ENCODE measurements around the gene SLC15A4. TPM values are rescaled to one million over a fixed set of nuclear protein-coding genes. Genes with fewer than 3 reads are reported as not detected.

Gene SLC15A4
- total RNA-seq, 1 donor from 2014 or later, result 39.5 TPM

GRCh38 chr12:128794661-128795529 lies 28.9 kb downstream of the SLC15A4 start:
- no peak for DNase-seq

- no peak for DNase-seq
Measured at GRCh38 chr12:128793701-128794100, 30.1 kb downstream of the SLC15A4 start.

- DNase-seq, result no peak
Measured at GRCh38 chr12:128792881-128793280, 30.9 kb downstream of the SLC15A4 start.

GRCh38 chr12:128792398-128792797 lies 31.4 kb downstream of the SLC15A4 start:
- DNase-seq, result no peak

- peak; percentile 14 for DNase-seq
Measured at GRCh38 chr12:128791395-128792322, 32.1 kb downstream of the SLC15A4 start.

- no peak for DNase-seq
Measured at GRCh38 chr12:128790653-128791373, 32.9 kb downstream of the SLC15A4 start.

GRCh38 chr12:128790221-128790620 lies 33.5 kb downstream of the SLC15A4 start:
- no peak for DNase-seq

GRCh38 chr12:128789356-128789929 lies 34.3 kb downstream of the SLC15A4 start:
- no peak for DNase-seq

GRCh38 chr12:128787827-128788226 lies 35.9 kb downstream of the SLC15A4 start:
- DNase-seq, result no peak

GRCh38 chr12:128786741-128787391 lies 36.9 kb downstream of the SLC15A4 start:
- no peak for DNase-seq

GRCh38 chr12:128784030-128784760 lies 39.6 kb downstream of the SLC15A4 start:
- DNase-seq, result no peak

GRCh38 chr12:128783129-128783574 lies 40.6 kb downstream of the SLC15A4 start:
- DNase-seq, result no peak

- no peak for DNase-seq
Measured at GRCh38 chr12:128779901-128780300, 43.9 kb downstream of the SLC15A4 start.

GRCh38 chr12:128772249-128772648 lies 51.5 kb downstream of the SLC15A4 start:
- no peak for DNase-seq

- DNase-seq, result no peak
Measured at GRCh38 chr12:128771681-128772080, 52.1 kb downstream of the SLC15A4 start.

GRCh38 chr12:128767518-128767917 lies 56.2 kb downstream of the SLC15A4 start:
- no peak for DNase-seq

- DNase-seq, result no peak
Measured at GRCh38 chr12:128766738-128767501, 56.8 kb downstream of the SLC15A4 start.

- no peak for DNase-seq
Measured at GRCh38 chr12:128763395-128763794, 60.4 kb downstream of the SLC15A4 start.

GRCh38 chr12:128761379-128761790 lies 62.4 kb downstream of the SLC15A4 start:
- no peak for DNase-seq

- no peak for DNase-seq
Measured at GRCh38 chr12:128755566-128755965, 68.2 kb downstream of the SLC15A4 start.
